ENCODE data around the gene JAK1. TPM values are rescaled to one million over a fixed set of nuclear protein-coding genes. Genes with fewer than 3 reads are reported as not detected.
"Not testable (repeated sequence)": the region's sequence is repeated elsewhere in the genome, so short reads cannot be mapped to it uniquely, and the experiment has no call there.

JAK1 gene
- total and polyA plus RNA-seq, 7 donors = 33.7 to 137 (median 101) TPM

DNA sequence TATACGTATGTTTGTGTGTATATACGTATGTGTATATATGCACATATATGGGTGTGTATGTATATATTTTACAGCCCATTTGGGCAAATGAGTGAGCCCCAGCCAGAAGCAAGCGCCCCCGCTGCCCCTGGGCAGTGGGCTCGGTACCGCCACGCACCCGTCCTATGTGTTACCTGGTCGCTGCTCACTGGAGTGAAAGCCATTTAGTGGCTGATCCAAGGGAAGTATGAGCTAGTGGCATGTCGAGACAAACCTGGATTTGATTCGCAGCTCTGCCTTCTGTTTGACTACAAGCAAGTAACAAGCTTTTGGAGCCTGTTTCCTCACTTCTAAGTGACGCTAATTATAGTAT is 35.8 kb upstream of the JAK1 start:
- peak; percentile 23 to 56 for DNase-seq
- ATAC-seq = no peak
- Histone ChIP-seq H3K9me3 (peaks cover 6% of the 10 kb centered on the region), H3K4me1 (peaks cover 11% of the 10 kb centered on the region), H3K36me3 (ENCODE audit: insufficient read depth in 1 of 2, low read depth in 1 of 2) (no peaks in the 10 kb centered on the region), H3K27me3 (ENCODE audit: insufficient read depth in 3 of 3, low read length in 2 of 3) (no peaks in the 10 kb centered on the region), H3K27ac (peak overlapping the region; percentile 99), H3K4me3 (peak overlapping the region; percentile 84)
- intact Hi-C loops (cut with DNase I) = loop anchor here in 1 of 2 donors (2.0 to 5.0 kb wide), 2 partner anchors 35 to 65 kb away; partner anchors contain the start of gene JAK1
- WGBS, 3 donors = 67 to 73% (median 71%) methylated on average over 12 of the region's 12 CpGs
- TF ChIP-seq CTCF (IDR thresholded peaks at IDR 0.05) = no peak

DNA sequence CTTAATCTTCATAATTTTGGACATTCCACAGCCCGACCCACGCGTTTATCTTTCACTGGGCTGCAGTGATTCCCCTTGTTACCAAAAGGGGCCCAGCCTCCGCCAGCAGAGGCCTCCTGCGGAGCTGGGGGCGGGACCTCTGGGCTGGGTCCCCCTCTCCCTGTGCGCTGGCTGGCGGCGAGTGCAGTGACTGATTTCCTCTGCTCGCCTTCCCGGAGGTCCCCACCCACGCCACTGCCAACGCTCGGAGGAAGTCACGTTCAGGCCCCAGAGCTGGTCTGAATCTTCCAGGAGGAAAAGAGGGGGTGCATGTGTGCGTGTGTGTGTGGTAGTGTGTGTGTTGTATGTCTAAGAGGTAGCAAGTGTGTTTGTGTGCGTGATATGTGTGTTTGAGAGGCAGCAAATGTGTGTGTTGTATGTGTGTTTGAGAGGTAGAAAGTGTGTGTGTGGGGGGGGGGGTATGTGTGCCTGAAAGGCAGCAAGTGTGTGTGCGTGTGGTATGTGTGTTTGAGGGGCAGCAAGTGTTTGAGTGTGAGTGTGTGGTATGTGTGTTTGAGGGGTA is 35.0 kb upstream of the JAK1 start:
- Histone ChIP-seq H3K36me3 (ENCODE audit: insufficient read depth in 1 of 2, low read depth in 1 of 2) (no peaks in the 10 kb centered on the region), H3K27ac (peak overlapping the region; percentile 99), H3K27me3 (ENCODE audit: insufficient read depth in 3 of 3, low read length in 2 of 3) (no peaks in the 10 kb centered on the region), H3K9me3 (peaks cover 6% of the 10 kb centered on the region), H3K4me1 (peaks cover 11% of the 10 kb centered on the region), H3K4me3 (peak overlapping the region; percentile 84)
- WGBS, 3 donors = 56 to 71% (median 63%) methylated on average over 18 of the region's 18 CpGs
- intact Hi-C loops (cut with DNase I) = loop anchor here in 1 of 2 donors (5.0 kb wide), 1 partner anchor 34 kb away; the partner anchor contains the start of gene JAK1
- TF ChIP-seq CTCF (IDR thresholded peaks at IDR 0.05) = no peak
- DNase-seq = peak; percentile 86 to 87
- ATAC-seq = peak in 1 of 4 donors; percentile 16

DNA sequence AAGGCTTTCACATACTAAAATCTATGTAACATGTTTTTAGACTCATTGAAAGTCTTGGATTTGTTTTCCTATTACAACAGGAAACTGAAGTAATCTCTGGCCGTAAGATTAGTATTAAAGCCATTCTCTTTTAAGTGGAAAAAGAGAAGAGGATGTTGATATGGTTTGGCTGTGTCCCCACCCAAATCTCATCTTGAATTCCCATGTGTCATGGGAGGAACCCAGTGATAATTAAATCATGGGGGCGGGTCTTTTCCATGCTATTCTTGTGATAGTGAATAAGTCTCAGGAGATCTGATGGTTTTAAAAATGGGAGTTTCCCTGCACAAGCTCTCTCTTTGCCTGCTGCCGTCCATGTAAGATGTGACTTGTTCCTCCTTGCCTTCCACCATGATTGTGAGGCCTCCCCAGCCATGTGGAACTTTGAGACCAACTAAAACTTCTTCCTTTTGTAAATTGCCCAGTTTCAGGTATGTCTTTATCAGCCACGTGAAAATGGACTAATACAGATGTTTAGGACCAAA is 32.1 kb upstream of the JAK1 start:
- H3K27me3 ChIP-seq (ENCODE audit: insufficient read depth in 3 of 3, low read length in 2 of 3); H3K36me3 ChIP-seq (ENCODE audit: insufficient read depth in 1 of 2, low read depth in 1 of 2); intact Hi-C loops (cut with DNase I); H3K9me3 ChIP-seq; DNase-seq; H3K27ac ChIP-seq; ATAC-seq; H3K4me3 ChIP-seq: not testable (repeated sequence)
- H3K4me1 ChIP-seq = peaks cover 11% of the 10 kb centered on the region
- 78 to 87% (median 79%) methylated on average over 4 of the region's 4 CpGs for WGBS, 3 donors

- ATAC-seq = no peak
- 77 to 85% (median 82%) methylated on average over 6 of the region's 6 CpGs for WGBS, 3 donors
These were observed 30.4 kb upstream of the JAK1 start for GRCh38 chr1:64996541-64997257.

More at GRCh38 chr1:64996541-64997257, 30.4 kb upstream of the JAK1 start:
- Histone ChIP-seq H3K27me3 (ENCODE audit: insufficient read depth in 3 of 3, low read length in 2 of 3) (no peaks in the 10 kb centered on the region), H3K4me1 (peaks cover 1% of the 10 kb centered on the region), H3K9me3 (peaks cover 6% of the 10 kb centered on the region), H3K27ac (no peak overlapping the region), H3K4me3 (no peak overlapping the region), H3K36me3 (ENCODE audit: insufficient read depth in 1 of 2, low read depth in 1 of 2) (no peaks in the 10 kb centered on the region)
- intact Hi-C loops (cut with DNase I) = no loop called here
- TF ChIP-seq CTCF (IDR thresholded peaks at IDR 0.05) = no peak
- DNase-seq = no peak

Data from psoas muscle (tissue), 8 donors.